ENCODE results near the gene ITGA7. TPM values are rescaled to one million over a fixed set of nuclear protein-coding genes. Genes with fewer than 3 reads are reported as not detected.

ITGA7 gene
- total RNA-seq, 1 donor from 2014 or later: 156 TPM

GRCh38 chr12:55728186-55728938, 20.7 kb upstream of the ITGA7 start:
- Mint-ChIP-seq H3K27ac (ENCODE audit: unreplicated experiment) (peak overlapping the region; percentile 70), H3K36me3 (ENCODE audit: unreplicated experiment) (peaks cover 9% of the 10 kb centered on the region), H3K9me3 (ENCODE audit: unreplicated experiment) (peaks cover 15% of the 10 kb centered on the region), H3K4me1 (ENCODE audit: low read depth, unreplicated experiment) (peaks cover 35% of the 10 kb centered on the region), H3K4me3 (ENCODE audit: unreplicated experiment) (peak overlapping the region; percentile 96), H3K27me3 (ENCODE audit: unreplicated experiment) (peaks cover 19% of the 10 kb centered on the region)
- TF ChIP-seq CTCF (IDR thresholded peaks at IDR 0.05; ENCODE audit: partially characterized antibody, unreplicated experiment): no peak
- DNase-seq: peak; percentile 49

GRCh38 chr12:55727643-55728185, 20.0 kb upstream of the ITGA7 start:
- peaks cover 15% of the 10 kb centered on the region for H3K9me3 Mint-ChIP-seq (ENCODE audit: unreplicated experiment)
- peaks cover 9% of the 10 kb centered on the region for H3K36me3 Mint-ChIP-seq (ENCODE audit: unreplicated experiment)
- TF ChIP-seq CTCF (IDR thresholded peaks at IDR 0.05; ENCODE audit: partially characterized antibody, unreplicated experiment): no peak
- peaks cover 18% of the 10 kb centered on the region for H3K27me3 Mint-ChIP-seq (ENCODE audit: unreplicated experiment)
- peak overlapping the region; percentile 70 for H3K27ac Mint-ChIP-seq (ENCODE audit: unreplicated experiment)
- peaks cover 34% of the 10 kb centered on the region for H3K4me1 Mint-ChIP-seq (ENCODE audit: low read depth, unreplicated experiment)
- H3K4me3 Mint-ChIP-seq (ENCODE audit: unreplicated experiment): peak overlapping the region; percentile 96
- no peak for DNase-seq

GRCh38 chr12:55726971-55727370, 19.3 kb upstream of the ITGA7 start:
- Mint-ChIP-seq H3K4me1 (ENCODE audit: low read depth, unreplicated experiment) (peaks cover 31% of the 10 kb centered on the region), H3K27me3 (ENCODE audit: unreplicated experiment) (peaks cover 17% of the 10 kb centered on the region), H3K36me3 (ENCODE audit: unreplicated experiment) (peaks cover 9% of the 10 kb centered on the region), H3K4me3 (ENCODE audit: unreplicated experiment) (peak overlapping the region; percentile 96), H3K9me3 (ENCODE audit: unreplicated experiment) (peaks cover 14% of the 10 kb centered on the region), H3K27ac (ENCODE audit: unreplicated experiment) (peak overlapping the region; percentile 70)
- no peak for TF ChIP-seq CTCF (IDR thresholded peaks at IDR 0.05; ENCODE audit: partially characterized antibody, unreplicated experiment)
- DNase-seq: no peak

GRCh38 chr12:55725556-55725955, 17.9 kb upstream of the ITGA7 start:
- no peak for DNase-seq
- Mint-ChIP-seq H3K9me3 (ENCODE audit: unreplicated experiment) (peaks cover 12% of the 10 kb centered on the region), H3K27ac (ENCODE audit: unreplicated experiment) (peak overlapping the region; percentile 80), H3K4me3 (ENCODE audit: unreplicated experiment) (peak overlapping the region; percentile 96), H3K36me3 (ENCODE audit: unreplicated experiment) (peaks cover 9% of the 10 kb centered on the region), H3K4me1 (ENCODE audit: low read depth, unreplicated experiment) (peaks cover 30% of the 10 kb centered on the region), H3K27me3 (ENCODE audit: unreplicated experiment) (peaks cover 13% of the 10 kb centered on the region)
- no peak for TF ChIP-seq CTCF (IDR thresholded peaks at IDR 0.05; ENCODE audit: partially characterized antibody, unreplicated experiment)

- Mint-ChIP-seq H3K4me3 (ENCODE audit: unreplicated experiment) (peak overlapping the region; percentile 96), H3K4me1 (ENCODE audit: low read depth, unreplicated experiment) (peaks cover 28% of the 10 kb centered on the region), H3K27ac (ENCODE audit: unreplicated experiment) (peak overlapping the region; percentile 80), H3K27me3 (ENCODE audit: unreplicated experiment) (peaks cover 9% of the 10 kb centered on the region), H3K36me3 (ENCODE audit: unreplicated experiment) (peaks cover 9% of the 10 kb centered on the region), H3K9me3 (ENCODE audit: unreplicated experiment) (peaks cover 9% of the 10 kb centered on the region)
- TF ChIP-seq CTCF (IDR thresholded peaks at IDR 0.05; ENCODE audit: partially characterized antibody, unreplicated experiment): no peak
- no peak for DNase-seq
These were observed 17.2 kb upstream of the ITGA7 start for GRCh38 chr12:55724940-55725309.

Data from glutamatergic neuron (in vitro differentiated cells).